Measurements from ENCODE around the gene RIPOR3.
"Not testable (repeated sequence)": the region's sequence is repeated elsewhere in the genome, so short reads cannot be mapped to it uniquely, and the experiment has no call there.

RIPOR3 gene

GRCh38 chr20:50645253-50646068 is 45.9 kb downstream of the RIPOR3 start:
- no peak for DNase-seq (ENCODE audit: low spot score)
- Histone ChIP-seq H3K27ac (peak overlapping the region; percentile 33 to 66), H3K4me3 (peak overlapping the region; percentile 15)
- TF ChIP-seq, protein P1, sequence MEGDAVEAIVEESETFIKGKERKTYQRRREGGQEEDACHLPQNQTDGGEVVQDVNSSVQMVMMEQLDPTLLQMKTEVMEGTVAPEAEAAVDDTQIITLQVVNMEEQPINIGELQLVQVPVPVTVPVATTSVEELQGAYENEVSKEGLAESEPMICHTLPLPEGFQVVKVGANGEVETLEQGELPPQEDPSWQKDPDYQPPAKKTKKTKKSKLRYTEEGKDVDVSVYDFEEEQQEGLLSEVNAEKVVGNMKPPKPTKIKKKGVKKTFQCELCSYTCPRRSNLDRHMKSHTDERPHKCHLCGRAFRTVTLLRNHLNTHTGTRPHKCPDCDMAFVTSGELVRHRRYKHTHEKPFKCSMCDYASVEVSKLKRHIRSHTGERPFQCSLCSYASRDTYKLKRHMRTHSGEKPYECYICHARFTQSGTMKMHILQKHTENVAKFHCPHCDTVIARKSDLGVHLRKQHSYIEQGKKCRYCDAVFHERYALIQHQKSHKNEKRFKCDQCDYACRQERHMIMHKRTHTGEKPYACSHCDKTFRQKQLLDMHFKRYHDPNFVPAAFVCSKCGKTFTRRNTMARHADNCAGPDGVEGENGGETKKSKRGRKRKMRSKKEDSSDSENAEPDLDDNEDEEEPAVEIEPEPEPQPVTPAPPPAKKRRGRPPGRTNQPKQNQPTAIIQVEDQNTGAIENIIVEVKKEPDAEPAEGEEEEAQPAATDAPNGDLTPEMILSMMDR (IDR thresholded peaks at IDR 0.05): no peak

DNA sequence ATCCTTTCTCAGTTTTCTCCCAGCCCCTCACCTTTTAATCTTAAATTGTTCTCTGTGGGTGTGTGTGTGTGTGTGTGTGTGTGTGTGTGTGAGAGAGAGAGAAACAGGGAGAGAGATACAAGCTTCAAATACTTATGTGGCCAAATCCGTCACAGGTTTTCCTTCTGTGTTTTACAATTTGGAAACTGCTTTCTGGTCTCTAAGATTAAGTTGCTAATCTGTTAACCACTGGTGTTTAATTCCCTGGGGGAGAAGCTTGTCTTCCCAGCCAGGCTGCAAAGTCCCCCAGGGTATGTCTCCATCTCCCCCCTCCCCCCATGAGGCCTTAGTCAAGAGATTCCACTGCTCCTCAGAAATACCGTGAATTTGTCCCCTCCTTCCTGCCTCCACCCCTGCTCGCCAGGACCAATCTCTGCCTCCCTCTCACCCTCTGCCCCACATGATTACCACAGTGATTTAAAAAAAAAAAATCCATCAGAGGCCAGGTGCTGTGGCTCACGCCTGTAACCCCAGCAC is 49.0 kb downstream of the RIPOR3 start:
- DNase-seq (ENCODE audit: low spot score): no peak
- TF ChIP-seq, protein P1 (IDR thresholded peaks at IDR 0.05): no peak
- Histone ChIP-seq H3K27ac (no peak overlapping the region), H3K4me3 (no peak overlapping the region)

DNA sequence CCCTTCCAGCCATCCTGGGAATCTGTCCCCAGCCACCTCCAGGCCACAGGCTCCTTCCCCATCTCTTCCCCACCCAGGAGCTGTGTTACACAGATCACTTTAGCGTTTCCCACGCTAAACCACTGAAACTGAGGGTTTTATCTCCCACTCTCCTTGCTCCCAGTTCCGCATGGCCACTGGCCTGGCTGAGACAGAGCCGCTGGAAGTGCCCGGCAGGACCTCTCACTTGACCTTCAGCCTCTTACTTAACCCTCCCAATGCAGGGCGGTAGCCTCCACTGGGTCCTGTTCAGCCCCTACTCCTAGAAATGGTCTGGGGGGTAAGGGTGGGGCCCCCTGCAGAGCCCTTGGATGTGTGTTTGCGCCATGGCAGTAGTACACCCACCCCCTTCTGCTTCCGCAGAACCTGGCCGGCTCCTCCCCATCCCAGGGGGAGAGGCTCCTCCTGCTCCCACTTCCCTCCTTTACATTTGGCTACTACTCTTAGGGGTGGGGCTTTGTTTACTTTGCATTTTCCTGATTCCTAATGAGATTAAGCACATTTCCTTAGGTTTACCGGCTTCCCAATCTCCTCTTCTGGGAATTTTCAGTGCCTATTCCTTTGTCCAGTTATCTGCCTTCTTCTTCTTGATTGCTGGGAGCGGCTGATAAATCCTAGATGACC is 49.6 kb downstream of the RIPOR3 start:
- not testable (repeated sequence) for DNase-seq (ENCODE audit: low spot score); H3K27ac ChIP-seq; H3K4me3 ChIP-seq

DNA sequence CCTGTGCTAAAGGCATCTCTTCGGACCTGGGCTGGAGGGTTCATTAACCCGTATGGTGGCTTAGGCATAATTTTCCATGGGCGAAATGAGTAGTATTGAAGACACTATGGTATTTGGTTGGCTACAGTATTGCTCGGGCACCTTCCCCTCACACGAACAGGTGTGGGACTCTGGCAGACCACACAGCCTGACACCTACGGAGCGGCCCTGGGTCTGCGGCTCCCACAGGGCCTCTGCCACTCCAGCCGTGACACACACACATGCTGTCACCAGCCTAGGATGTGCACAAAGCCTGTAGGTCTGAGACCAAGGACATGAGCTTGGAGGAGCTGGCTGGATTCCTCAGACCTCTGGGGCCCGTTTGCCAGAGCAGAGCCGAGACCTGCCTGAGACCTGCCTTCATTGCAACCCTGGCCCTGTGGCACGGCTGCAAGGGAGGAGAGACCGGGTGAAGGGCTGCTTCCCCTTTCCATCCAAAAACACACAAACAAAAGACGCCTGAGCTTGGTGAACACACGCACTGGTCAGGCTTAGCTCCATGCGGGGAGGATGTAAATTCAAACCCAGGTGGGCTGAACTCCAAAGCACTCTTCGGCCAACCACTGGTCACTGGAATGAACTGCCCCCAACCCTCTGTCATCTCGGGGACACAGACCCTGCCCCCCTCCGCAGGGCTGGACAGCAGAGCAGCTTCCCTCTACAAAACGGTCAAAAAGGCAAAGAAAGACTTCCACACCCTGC is 51.2 kb downstream of the RIPOR3 start:
- H3K4me3 ChIP-seq; H3K27ac ChIP-seq; DNase-seq (ENCODE audit: low spot score): not testable (repeated sequence)

DNA sequence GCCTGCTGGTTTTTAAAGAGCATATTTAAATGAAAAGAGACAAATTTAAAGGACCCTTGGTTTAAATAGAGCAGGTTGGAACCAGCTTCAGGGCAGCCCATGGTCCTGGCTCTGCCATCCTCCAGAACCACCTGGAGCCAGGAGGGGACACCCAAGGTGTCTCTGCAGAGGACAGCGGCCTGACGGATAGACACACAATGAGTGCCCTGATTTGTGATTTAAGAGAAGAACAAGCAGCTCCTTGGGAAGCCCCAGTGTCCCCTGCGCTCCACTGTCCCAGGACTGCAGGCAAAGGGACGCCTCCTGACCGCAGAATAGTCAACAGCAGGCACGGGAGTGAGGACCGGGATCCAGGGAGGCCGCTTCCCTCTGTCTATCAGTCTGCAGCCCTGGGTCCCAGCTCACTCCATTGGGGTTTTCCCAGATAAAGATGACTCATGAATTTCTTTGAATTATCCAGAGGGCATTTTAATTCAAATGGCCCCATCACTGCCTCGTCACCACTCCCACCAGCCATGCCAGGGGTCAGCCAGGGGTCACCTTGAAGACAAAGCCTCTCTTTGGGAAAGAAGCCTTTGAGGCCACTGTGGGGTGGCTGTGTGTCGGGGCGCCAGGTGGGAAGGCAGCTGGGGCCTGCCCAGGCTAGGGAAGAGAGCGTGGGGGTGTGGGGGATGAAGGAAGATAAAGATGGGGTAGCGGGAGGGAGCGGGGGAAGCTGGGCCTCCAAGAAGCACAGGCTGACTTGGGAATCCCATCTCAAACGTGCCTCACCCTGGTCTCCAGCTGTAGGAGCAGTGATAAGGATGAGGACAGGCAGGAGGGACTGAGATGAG is 53.1 kb downstream of the RIPOR3 start:
- not testable (repeated sequence) for DNase-seq (ENCODE audit: low spot score); H3K4me3 ChIP-seq
- H3K27ac ChIP-seq: peak overlapping the region in 1 of 2 donors; percentile 4

DNA sequence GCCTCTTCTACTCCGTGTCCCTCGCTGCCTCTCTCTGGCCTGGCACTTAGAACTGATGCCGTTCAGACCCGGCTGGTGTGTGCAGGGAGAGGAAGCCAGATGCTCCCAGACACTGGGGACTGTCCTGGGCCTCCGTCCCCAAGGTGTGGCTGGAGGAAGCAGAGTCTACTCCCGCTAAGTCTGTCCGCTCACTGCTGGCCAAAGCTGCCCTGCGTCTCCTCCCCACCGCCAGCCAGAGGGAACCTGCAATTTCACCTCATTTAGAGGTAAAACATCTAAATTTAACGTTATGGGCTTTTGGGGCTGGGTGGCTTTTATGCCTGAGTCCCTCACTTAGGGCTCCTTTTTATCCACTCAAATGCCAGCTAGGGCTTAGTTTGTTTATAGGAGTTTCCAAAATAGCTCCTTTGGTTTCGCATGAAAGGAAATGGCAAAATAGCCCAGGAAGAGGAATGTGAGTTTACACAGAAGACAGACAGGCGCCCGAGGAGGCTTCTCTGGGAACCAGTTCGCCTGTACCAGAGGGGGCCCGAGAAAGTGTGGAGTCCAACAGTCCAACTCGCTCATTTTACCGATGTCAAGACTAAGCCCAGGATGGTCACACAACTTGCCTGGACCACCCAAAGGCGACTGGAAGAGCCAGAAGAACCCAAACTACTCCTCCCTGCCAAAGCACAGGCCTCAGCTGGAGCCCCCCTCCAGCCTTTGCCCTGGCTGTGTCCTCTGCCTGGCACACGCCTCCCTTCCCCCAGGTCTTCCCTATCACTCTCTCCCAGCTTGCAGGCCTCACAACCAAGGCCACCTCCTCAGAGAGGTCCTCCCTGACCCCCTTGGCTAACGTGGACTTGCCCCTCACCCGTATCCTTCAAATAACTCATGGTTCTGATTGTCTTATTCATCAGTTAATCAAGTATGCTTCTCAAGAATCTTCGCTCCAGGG is 54.5 kb downstream of the RIPOR3 start:
- TF ChIP-seq, protein P1 (IDR thresholded peaks at IDR 0.05): no peak
- no peak for DNase-seq (ENCODE audit: low spot score)
- peak overlapping the region; percentile 31 to 71 for H3K27ac ChIP-seq
- peak overlapping the region; percentile 31 for H3K4me3 ChIP-seq

- Histone ChIP-seq H3K27ac (peak overlapping the region in 1 of 2 donors; percentile 71), H3K4me3 (peak overlapping the region; percentile 31)
- TF ChIP-seq, protein P1 (IDR thresholded peaks at IDR 0.05): peak; percentile 80
- peak; percentile 83 for DNase-seq (ENCODE audit: low spot score)
Observed at GRCh38 chr20:50635676-50636600, 55.4 kb downstream of the RIPOR3 start.

Measured in coronary artery (tissue), 2 donors.